Activated CD8-positive, alpha-beta memory T cell treated with anti-CD3 and anti-CD28 coated beads for 1 hour (primary cell): ENCODE data around the gene CNBP.
"Not testable (repeated sequence)": the region's sequence is repeated elsewhere in the genome, so short reads cannot be mapped to it uniquely, and the experiment has no call there.

Experiments used
- DNase-seq, 2 donors: peaks; one replicate each; pipeline ENCODE4 v3.0.0-alpha.2; 2020; ENCODE audit warnings: low read depth in 1 of 2; ENCODE audit errors: extremely low read depth in 1 of 2

CNBP gene

GRCh38 chr3:129183569-129184395 is at the start of gene CNBP:
TSS of gene CNBP (minus strand) at chr3:129183896. CDS start at chr3:129171757, 12,139 bp downstream.
- peak; percentile 73 to 85 for DNase-seq

DNA sequence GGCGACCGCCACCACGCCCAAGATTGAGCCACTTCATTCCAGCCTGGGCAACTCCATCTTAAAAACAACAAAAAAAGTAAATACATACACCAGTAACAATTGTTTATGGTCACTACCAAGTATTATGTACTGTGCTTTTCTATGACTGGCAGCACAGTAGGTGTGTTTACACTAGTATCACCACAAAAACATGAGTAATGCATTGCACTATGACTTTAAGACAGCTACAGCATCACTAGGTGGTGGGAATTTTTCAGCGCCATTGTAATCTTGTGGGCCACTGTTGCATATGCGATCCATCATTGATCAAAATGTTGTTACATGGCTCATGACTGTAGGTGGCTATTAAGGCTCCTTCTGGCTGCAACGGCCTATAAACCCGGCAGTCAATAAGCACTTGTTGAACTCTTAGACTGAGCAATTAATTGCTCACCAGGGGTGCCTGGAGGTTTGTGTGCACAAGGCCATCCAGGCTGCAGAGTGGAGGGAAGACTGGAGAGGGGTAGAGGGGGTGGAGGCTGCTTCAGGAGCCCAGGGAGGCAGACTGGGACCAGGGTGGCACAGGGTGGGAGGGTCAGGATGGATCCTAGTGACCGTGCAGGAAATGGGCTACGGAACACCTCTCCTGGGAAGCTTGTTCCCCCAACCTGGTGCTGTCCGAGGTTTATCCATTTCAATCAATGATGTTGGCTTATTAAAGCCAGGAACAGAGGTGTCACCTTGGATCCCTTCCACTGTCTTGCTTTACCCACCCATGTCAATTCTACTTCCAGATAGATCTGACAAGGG is 47.8 kb upstream of the CNBP start:
- DNase-seq, result no peak

- no peak for DNase-seq
These were observed 46.8 kb upstream of the CNBP start for GRCh38 chr3:129230311-129231019.

DNA sequence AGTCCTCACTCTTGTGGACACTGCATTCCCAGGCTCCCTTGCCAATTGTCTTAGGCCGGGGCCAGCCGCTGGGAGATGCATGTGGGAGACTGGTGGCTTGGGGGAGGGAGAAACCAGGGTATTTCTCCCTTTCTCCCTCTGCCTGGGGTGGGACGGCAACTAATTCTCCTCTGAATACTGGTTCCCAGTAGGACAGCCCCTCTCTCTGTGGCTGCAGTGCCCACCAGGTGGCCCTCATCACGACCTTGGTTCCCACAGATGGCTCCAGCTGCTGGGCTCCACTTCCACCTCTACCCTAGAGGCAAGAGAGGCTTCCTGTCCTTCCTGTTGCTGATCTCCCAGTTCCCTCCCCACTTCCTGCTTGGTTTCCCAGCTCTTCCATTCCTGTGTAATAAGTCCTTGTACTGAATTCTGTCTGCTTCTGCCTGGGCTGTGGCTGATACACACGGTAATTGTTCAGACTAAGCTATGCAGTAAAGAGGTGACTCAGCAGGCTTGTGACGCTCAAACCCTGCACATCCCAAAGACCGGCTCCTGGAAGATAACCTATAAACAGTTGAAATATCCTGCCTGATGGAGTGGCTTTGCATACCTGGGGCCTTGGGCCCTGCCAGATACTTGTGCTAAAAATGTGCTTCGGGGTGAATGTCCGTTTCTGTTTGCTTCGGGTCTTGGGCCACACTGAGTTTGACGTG is 45.3 kb upstream of the CNBP start:
- no peak for DNase-seq

DNA sequence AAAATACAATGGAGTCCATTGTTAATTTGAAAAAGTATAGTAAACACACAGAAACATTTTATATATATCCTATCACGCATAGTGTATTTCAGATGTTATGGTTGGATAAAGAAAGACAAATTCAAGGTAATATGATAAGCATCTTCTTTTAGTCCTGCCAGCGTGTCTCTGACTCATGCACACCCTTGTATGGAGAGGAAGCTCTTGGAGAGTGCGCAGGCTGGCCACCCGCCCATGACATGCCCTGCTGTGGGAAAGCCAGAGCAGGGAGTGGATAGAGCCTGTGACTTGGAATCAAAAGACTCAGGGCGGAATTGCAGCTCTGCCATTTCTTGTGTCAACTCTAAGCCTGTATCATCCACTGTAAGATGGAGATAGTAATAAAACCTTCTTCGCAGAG is 42.7 kb upstream of the CNBP start:
- DNase-seq, result no peak

- DNase-seq, result no peak
These were observed 41.3 kb upstream of the CNBP start for GRCh38 chr3:129224984-129225393.

DNA sequence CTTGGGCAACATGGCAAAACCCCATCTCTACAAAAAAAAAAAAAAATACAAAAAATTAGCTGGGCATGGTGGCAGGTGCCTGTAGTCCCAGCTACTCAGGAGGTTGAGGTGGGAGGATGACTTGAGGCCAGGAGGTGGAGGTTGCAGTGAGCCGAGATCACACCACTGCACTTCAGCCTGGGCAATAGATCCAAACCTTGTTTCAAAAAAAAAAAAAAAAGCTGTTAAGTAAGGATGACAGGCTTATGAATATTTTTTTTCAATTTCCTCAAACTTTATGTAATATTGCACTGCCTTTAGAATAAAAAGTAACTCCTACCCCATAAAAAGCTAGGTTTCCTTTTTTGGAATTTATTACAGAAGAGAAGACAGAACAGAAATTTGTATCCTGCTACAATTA is 40.7 kb upstream of the CNBP start:
- not testable (repeated sequence) for DNase-seq

DNA sequence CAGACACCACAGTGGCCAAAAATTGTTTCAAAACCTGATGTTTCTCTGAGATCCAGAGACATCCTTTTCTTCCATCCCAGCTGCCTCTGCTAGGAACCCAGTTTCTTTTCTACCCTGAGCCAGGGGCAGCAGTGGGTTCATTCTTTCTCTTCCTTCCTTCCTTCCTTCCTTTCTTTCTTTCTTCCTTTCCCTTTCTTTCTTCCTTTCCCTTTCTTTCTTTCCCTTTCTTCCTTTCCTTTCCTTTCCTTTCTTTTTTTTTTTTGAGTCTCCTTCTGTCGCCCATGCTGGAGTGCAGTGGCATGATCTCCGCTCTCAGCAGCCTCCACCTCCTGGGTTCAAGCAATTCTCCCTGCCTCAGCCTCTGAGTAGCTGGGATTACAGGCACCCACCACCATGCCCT is 35.0 kb upstream of the CNBP start:
- no peak for DNase-seq

DNA sequence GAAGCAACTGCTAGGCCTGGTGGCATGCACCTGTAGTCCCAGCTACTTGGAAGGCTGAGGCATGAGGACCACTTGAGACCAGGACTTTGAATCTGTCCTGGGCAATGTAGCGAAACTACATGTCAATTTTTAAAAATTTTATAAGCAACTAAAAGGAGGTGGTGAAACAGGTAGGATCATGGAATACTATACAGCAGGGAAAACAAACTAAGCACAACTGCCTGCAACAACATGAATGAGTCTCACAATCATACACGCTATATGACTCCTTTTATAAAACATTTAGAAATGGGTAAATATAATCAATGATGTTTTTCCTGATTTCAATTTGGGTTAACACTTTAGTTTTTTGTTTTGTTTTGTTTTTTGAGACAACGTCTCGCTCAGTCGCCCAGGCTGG is 29.5 kb upstream of the CNBP start:
- no peak for DNase-seq

- no peak for DNase-seq
These were observed 28.1 kb upstream of the CNBP start for GRCh38 chr3:129211772-129212171.

DNA sequence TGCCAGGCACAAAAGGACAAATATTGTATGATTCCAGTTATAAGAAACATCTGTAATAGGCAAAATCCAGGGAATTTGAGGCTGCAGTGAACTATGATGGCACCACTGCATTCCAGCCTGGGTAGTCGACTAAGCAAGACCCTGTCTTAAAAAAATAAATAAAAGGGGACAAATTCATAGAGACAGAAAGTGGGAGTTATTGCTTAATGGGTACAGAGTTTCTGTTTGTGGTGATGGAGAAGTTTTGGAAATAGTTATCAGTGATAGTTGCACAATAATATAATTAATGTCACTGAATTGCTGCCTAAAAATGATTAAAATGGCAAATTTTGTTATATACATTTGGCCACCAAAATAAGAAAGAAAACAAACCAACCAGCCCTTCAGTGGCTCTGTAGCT is 27.6 kb upstream of the CNBP start:
- DNase-seq, result no peak

GRCh38 chr3:129207479-129207878 is 23.8 kb upstream of the CNBP start:
- DNase-seq, result no peak

GRCh38 chr3:129205109-129205832 is 21.6 kb upstream of the CNBP start:
- DNase-seq, result no peak

DNA sequence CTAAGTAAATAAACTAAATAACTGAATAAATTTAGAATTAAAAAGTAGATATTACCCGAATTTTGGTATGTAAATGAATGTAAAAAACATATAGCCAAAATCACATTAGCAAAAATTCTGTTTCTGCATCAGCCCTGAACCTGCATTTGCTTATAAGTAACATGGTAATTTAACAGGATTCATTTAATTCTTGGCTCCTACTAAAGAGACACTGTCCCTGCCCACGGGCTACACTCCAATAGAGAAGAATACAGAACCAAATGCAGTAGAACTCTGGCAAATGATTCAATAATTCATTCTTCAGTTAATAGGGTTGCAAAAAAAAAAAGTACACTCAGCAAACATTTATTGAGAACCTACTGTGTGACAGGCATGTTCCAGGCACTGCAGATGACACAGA is 20.8 kb upstream of the CNBP start:
- no peak for DNase-seq

- DNase-seq, result no peak
These were observed 15.7 kb upstream of the CNBP start for GRCh38 chr3:129199366-129199765.

DNA sequence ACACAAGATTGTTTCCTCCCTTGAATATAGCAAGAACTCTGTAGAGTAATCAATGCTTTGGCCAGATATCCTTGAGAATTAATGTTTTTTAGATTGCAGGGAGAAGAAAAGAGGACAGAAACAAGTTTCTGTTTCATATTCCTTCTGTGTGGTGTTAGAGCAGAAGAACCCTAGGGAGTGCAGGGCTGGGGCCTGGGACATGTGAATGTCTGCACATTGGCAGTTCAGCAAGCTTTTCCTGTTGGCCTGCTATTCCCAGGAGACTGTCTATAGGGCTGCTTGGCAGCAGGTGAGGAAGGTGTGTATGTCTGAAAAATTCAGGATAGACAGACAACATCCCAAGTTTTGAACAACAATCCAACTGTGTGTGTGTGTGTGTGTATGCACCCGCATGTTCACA is 13.6 kb upstream of the CNBP start:
- no peak for DNase-seq

- DNase-seq, result no peak
These were observed 12.9 kb upstream of the CNBP start for GRCh38 chr3:129196601-129197000.

GRCh38 chr3:129195731-129196256 is 12.1 kb upstream of the CNBP start:
- DNase-seq, result no peak

DNA sequence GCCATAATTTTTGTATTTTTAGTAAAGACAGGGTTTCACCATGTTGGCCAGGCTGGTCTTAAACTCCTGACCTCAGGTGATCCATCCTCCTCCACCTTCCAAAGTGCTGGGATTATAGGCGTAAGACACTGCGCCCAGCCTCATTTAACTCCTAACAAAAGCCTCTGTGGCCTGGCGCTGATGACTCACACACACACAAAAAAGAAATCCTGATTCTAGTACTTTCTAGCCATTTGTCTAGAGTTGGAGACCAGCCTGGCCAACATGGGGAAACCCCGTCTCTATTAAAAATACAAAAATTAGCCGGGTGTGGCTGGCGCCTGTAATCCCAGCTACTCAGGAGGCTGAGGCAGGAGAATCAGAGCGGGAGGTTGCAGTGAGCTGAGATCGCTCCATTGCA is 6.1 kb upstream of the CNBP start:
- not testable (repeated sequence) for DNase-seq

GRCh38 chr3:129187857-129188256 is 4.2 kb upstream of the CNBP start:
- no peak for DNase-seq
